Heart left ventricle (tissue), 16 donors: ENCODE data around the gene C16orf92. TPM values are rescaled to one million over a fixed set of nuclear protein-coding genes. Genes with fewer than 3 reads are reported as not detected.

Experiments
- ATAC-seq, 4 donors: fragments of 200-7000 bp; cut with Tn5 transposase; one replicate each; pipeline ENCODE4 v1.9.1; 2020 to 2022; ENCODE audit warnings: moderate library complexity in 4 of 4, mild to moderate bottlenecking in 3 of 4, moderate number of reproducible peaks in 1 of 4
- DNase-seq, 5 donors: peaks; one replicate each; pipeline ENCODE4 v3.0.0-alpha.2; 2020
- H3K27ac ChIP-seq, 12 donors: fragments of 200-600 bp; sonication (generic) in 4 of 12; one replicate each; pipeline versions ENCODE4 v1.5.0 to v1.8.0; 2016 to 2022; ENCODE audit warnings: mild to moderate bottlenecking in 2 of 12
- H3K27me3 ChIP-seq, 9 donors: fragments of 200-600 bp; sonication (generic) in 2 of 9; one replicate each; pipeline versions ENCODE4 v1.5.1 to v1.8.0; 2016 to 2022; ENCODE audit warnings: mild to moderate bottlenecking in 3 of 9
- H3K36me3 ChIP-seq, 9 donors: fragments of 200-600 bp; sonication (generic) in 2 of 9; one replicate each; pipeline versions ENCODE4 v1.5.0 to v1.8.0; 2018 to 2022; ENCODE audit warnings: mild to moderate bottlenecking in 2 of 9
- H3K4me1 ChIP-seq, 12 donors: fragments of 200-600 bp; sonication (generic) in 4 of 12; one replicate each; pipeline versions ENCODE4 v1.5.0 to v1.8.0; 2016 to 2022; ENCODE audit warnings: mild to moderate bottlenecking in 3 of 12
- H3K4me3 ChIP-seq, 12 donors: fragments of 200-600 bp; sonication (generic) in 4 of 12; one replicate each; pipeline versions ENCODE4 v1.5.0 to v1.8.0; 2017 to 2022; ENCODE audit warnings: mild to moderate bottlenecking in 9 of 12, moderate library complexity in 4 of 12
- H3K9me3 ChIP-seq, 12 donors: fragments of 200-600 bp; sonication (generic) in 4 of 12; one replicate each; pipeline versions ENCODE4 v1.5.0 to v1.8.0; 2016 to 2022; ENCODE audit warnings: mild to moderate bottlenecking in 1 of 12
- POLR2A ChIP-seq, 2 donors: fragments of 450-650 bp; IDR thresholded peaks; one replicate each; pipeline ENCODE4 v1.6.1; 2017; ENCODE audit warnings: antibody characterized with exemption in 2 of 2, mild to moderate bottlenecking in 2 of 2, moderate library complexity in 2 of 2
- WGBS, 4 donors: extraction: QIAGEN DNeasy Blood & Tissue Kit in 2 of 4; methylation state at CpG; one replicate each; pipeline versions ENCODE4 v1.1.5 to v1.1.7; 2013 to 2018; 5-methylcytosine and 5-hydroxymethylcytosine counted together
- intact Hi-C, 10 donors: fragments of 100-400 bp; cut with DNase I; formaldehyde crosslinking; loops; one replicate each; pipeline versions ENCODE4 v1.11.1 to v1.14.2; 2022
- polyA plus RNA-seq, 2 donors: library from polyadenylated mRNA; stranded (reverse); fragments of 200-250 nt; gene quantifications; one replicate each; pipeline ENCODE4 v1.2.3, GENCODE V29; 2013
- total RNA-seq, 9 donors: library from RNA; depleted of rRNA in 2 of 9; stranded (reverse); fragments of >200 nt in 2 of 9; fragmentation: NEBNext Ultra II Directional in 3 of 9; extraction: Animal tissue kit (Norgen Biotek cat#: 25700) in 3 of 9; gene quantifications; one replicate each; pipeline versions ENCODE4 v1.1.0 to v1.2.4, GENCODE V29; 2016 to 2023
- TF ChIP-seq, protein P1 (sequence below), 12 donors: fragments of 200-600 bp; sonication (generic) in 4 of 12; IDR thresholded peaks; one replicate each; pipeline versions ENCODE4 v1.5.0 to v1.8.0; 2018 to 2022; ENCODE audit warnings: antibody characterized with exemption in 12 of 12, mild to moderate bottlenecking in 5 of 12
- donor health status: ischemic (EF 13 %, LVEDD 7.1; RV severe dilation, severe dysfunction).
- donor health status: healthy with polysubstance abuse.
- donor health status: DM: no; HTN: yes; CAD: no.
- donor health status: DM: no; HTN: no; CAD: no.
- donor health status: ischemic (EF 25% LVEDD 6.9; RV normal size, moderate dysfunction).
- donor health status: ischemic (EF 25% LVEDD 5.7; RV mildly dilated, moderate dysfunction).
- donor health status: healthy.
- donor health status: DM: yes; HTN: yes; CAD: no.
- donor health status: ischemic (EF 35%, LVEDD 5.7; RV mildly dilated, moderate dysfunction).
- donor health status: nonischemic (EF 11% LVEDD 7.7; RV severe dilation, severe dysfunction).
- donor health status: DM: yes; HTN: yes; CAD: no.
- donor health status: PGD.
- donor health status: ischemic (EF 29% LVEDD 5.4; RV normal size, mild dysfunction).
- donor health status: nonischemic (EF 23%, LVEDD 6.1; RV moderate dilation, normal function).

Gene C16orf92
- total and polyA plus RNA-seq, 11 donors, result not detected

DNA sequence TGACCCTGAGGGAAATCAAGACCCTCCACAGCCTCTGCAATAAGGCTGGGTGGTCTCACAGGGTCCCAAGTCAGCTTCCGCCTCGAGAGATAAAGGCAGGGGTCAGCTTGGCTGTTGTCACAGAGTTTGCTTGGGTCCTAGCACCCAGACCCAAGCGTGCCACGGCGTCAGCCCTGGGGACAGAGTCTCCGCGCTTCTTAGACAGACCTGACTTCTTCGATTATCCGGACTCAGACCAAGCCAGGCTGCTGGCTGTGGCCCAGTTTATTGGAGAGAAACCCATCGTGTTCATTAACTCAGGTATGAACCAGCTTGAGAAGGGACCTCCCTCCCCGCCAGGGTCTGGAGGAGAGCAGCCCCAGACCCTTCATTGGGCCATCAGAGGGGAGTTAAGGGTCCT lies 588 bp downstream of the C16orf92 start:
- DNase-seq (no peak), ATAC-seq (no peak)
- H3K9me3 ChIP-seq, result no peaks in the 10 kb centered on the region
- intact Hi-C loops, result loop anchor here in 8 of 10 donors (5.0 to 10.0 kb wide), 6 partner anchors 159 to 326 kb away; partner anchors contain the start of gene CDIPT (in 3 of the 8)
- no peaks in the 10 kb centered on the region for H3K36me3 ChIP-seq
- no peak overlapping the region for H3K4me3 ChIP-seq
- no peak overlapping the region for H3K27ac ChIP-seq
- H3K4me1 ChIP-seq, result peaks cover 0 to 13% (median 4%) of the 10 kb centered on the region in 12 donors
- H3K27me3 ChIP-seq, result peaks cover 0 to 29% (median 5%) of the 10 kb centered on the region in 9 donors
- TF ChIP-seq, protein P1, sequence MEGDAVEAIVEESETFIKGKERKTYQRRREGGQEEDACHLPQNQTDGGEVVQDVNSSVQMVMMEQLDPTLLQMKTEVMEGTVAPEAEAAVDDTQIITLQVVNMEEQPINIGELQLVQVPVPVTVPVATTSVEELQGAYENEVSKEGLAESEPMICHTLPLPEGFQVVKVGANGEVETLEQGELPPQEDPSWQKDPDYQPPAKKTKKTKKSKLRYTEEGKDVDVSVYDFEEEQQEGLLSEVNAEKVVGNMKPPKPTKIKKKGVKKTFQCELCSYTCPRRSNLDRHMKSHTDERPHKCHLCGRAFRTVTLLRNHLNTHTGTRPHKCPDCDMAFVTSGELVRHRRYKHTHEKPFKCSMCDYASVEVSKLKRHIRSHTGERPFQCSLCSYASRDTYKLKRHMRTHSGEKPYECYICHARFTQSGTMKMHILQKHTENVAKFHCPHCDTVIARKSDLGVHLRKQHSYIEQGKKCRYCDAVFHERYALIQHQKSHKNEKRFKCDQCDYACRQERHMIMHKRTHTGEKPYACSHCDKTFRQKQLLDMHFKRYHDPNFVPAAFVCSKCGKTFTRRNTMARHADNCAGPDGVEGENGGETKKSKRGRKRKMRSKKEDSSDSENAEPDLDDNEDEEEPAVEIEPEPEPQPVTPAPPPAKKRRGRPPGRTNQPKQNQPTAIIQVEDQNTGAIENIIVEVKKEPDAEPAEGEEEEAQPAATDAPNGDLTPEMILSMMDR (IDR thresholded peaks at IDR 0.05), result no peak
- TF ChIP-seq POLR2A (IDR thresholded peaks at IDR 0.05), result no peak
- WGBS, 4 donors, result 81 to 85% (median 83%) methylated on average over 11 of the region's 11 CpGs

GRCh38 chr16:30024451-30024850 lies 1.5 kb downstream of the C16orf92 start:
- Histone ChIP-seq H3K36me3 (no peaks in the 10 kb centered on the region), H3K4me1 (peaks cover 0 to 13% (median 4%) of the 10 kb centered on the region in 12 donors), H3K4me3 (no peak overlapping the region), H3K27ac (no peak overlapping the region), H3K9me3 (no peaks in the 10 kb centered on the region), H3K27me3 (peaks cover 0 to 38% (median 14%) of the 10 kb centered on the region in 9 donors)
- intact Hi-C loops, result loop anchor here in 8 of 10 donors (5.0 to 10.0 kb wide), 6 partner anchors 160 to 327 kb away; partner anchors contain the start of gene CDIPT (in 3 of the 8)
- ATAC-seq (no peak), DNase-seq (no peak)
- no peak for TF ChIP-seq POLR2A (IDR thresholded peaks at IDR 0.05)
- TF ChIP-seq, protein P1 (IDR thresholded peaks at IDR 0.05), result no peak
- WGBS, 4 donors, result 73 to 86% (median 80%) methylated on average over 10 to 16 of the region's 16 CpGs

DNA sequence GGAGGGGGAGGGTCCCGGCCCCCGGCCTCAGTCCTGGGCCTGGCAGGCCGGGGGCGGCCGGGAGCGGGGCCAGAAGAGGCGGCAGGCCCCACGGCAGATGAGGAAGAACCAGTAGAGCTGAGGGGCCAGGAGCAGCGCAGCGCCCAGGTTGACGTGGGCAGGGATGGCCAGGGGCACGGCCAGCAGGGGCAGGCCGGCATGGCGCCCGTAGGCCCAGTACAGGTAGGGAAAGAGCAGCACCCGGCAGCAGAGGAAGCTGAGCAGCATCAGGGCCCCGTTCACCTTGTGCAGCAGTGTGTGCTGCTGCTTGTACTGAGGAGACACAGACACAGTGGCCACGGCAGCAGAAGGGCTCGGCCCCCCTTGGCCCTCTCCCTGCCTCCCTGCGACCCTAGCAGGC lies 2.2 kb downstream of the C16orf92 start:
- Histone ChIP-seq H3K27ac (no peak overlapping the region), H3K4me1 (peaks cover 0 to 13% (median 4%) of the 10 kb centered on the region in 12 donors), H3K27me3 (peaks cover 0 to 45% (median 21%) of the 10 kb centered on the region in 9 donors), H3K9me3 (no peaks in the 10 kb centered on the region), H3K36me3 (no peaks in the 10 kb centered on the region), H3K4me3 (no peak overlapping the region)
- WGBS, 4 donors, result 65 to 79% (median 74%) methylated on average over 12 to 20 of the region's 20 CpGs
- TF ChIP-seq, protein P1 (IDR thresholded peaks at IDR 0.05), result no peak
- TF ChIP-seq POLR2A (IDR thresholded peaks at IDR 0.05), result no peak
- intact Hi-C loops, result loop anchor here in 3 of 10 donors (5.0 to 10.0 kb wide), 3 partner anchors 153 to 320 kb away; partner anchors contain the start of gene CDIPT (in 1 of the 3)
- ATAC-seq, result no peak
- no peak for DNase-seq

DNA sequence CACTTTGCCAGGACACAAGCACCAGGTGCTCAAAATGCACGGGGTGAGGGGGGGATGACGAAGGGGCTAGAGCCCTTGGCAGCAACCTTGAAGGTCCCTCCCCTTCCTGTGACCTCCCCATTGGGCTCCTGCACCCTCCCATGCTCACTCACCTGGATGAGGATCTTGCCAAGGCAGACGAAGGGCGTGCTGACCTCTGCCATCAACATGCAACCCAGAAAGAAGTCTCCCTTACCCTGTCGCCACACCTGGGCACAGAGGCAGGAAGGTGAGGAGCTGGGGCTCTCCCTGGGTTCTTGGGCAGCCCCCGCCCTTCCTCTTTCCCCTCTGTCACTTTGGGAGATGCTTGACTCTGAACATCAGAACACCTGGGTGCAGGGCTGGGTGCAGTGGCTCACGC lies 2.6 kb downstream of the C16orf92 start:
- peaks cover 0 to 13% (median 4%) of the 10 kb centered on the region in 12 donors for H3K4me1 ChIP-seq
- intact Hi-C loops, result loop anchor here in 3 of 10 donors (5.0 to 10.0 kb wide), 3 partner anchors 153 to 321 kb away; partner anchors contain the start of gene CDIPT (in 1 of the 3)
- H3K27me3 ChIP-seq, result peaks cover 0 to 48% (median 25%) of the 10 kb centered on the region in 9 donors
- no peak for ATAC-seq
- WGBS, 4 donors, result 53 to 69% (median 62%) methylated on average over 5 to 7 of the region's 7 CpGs
- TF ChIP-seq POLR2A (IDR thresholded peaks at IDR 0.05), result no peak
- TF ChIP-seq, protein P1 (IDR thresholded peaks at IDR 0.05), result no peak
- no peak overlapping the region for H3K4me3 ChIP-seq
- no peaks in the 10 kb centered on the region for H3K36me3 ChIP-seq
- H3K9me3 ChIP-seq, result no peaks in the 10 kb centered on the region
- no peak for DNase-seq
- H3K27ac ChIP-seq, result no peak overlapping the region
